ENCODE measurements around the gene PANK1.

DNA sequence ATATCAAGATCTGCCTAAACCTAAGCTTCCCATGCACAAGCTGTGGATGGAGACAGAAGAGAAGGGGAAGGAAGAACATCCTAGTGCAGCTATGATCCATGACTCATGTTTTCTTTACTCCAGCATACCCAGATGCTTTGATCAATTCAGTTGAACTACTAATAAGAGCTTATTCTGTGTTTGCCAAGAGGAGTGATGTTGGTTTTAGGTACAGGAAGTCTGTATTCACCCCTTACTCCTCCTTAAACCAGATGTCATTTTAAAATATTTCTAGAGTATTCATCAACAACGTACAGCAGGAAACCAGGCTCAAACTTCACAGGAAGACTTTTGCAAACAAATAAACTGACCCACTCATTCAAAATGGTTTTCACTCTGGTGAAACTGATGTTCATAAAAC lies 29.2 kb downstream of the PANK1 start:
- TF ChIP-seq, protein P1, sequence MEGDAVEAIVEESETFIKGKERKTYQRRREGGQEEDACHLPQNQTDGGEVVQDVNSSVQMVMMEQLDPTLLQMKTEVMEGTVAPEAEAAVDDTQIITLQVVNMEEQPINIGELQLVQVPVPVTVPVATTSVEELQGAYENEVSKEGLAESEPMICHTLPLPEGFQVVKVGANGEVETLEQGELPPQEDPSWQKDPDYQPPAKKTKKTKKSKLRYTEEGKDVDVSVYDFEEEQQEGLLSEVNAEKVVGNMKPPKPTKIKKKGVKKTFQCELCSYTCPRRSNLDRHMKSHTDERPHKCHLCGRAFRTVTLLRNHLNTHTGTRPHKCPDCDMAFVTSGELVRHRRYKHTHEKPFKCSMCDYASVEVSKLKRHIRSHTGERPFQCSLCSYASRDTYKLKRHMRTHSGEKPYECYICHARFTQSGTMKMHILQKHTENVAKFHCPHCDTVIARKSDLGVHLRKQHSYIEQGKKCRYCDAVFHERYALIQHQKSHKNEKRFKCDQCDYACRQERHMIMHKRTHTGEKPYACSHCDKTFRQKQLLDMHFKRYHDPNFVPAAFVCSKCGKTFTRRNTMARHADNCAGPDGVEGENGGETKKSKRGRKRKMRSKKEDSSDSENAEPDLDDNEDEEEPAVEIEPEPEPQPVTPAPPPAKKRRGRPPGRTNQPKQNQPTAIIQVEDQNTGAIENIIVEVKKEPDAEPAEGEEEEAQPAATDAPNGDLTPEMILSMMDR (IDR thresholded peaks at IDR 0.05; ENCODE audit: low read depth, low read length, poor library complexity, severe bottlenecking), result no peak
- TF ChIP-seq EZH2phosphoT487 (IDR thresholded peaks at IDR 0.05; ENCODE audit: borderline replicate concordance, low read length), result no peak

All from DOHH2 (cell line).